WTC11 (cell line): ENCODE results near the gene CSF2. TPM values are rescaled to one million over a fixed set of nuclear protein-coding genes. Genes with fewer than 3 reads are reported as not detected.

ENCODE experiments used
- ATAC-seq: fragments of 200-7000 bp; cut with Tn5 transposase; 2 replicates; pipeline ENCODE4 v1.10.0; 2021; ENCODE audit warnings: mild to moderate bottlenecking, moderate library complexity
- CTCF ChIA-PET: fragments of 300-600 bp; sonication (Branson Sonifier 250); formaldehyde crosslinking; loops from one replicate; lab custom pipeline; 2021; ENCODE audit warnings: antibody characterized with exemption; lab: Charles Lee
- POLR2A ChIA-PET: fragments of 350-600 bp; sonication (Branson Sonifier 250); formaldehyde crosslinking; loops from one replicate; lab custom pipeline; 2021; ENCODE audit warnings: antibody characterized with exemption; lab: Charles Lee
- DNase-seq: peaks from one replicate; pipeline ENCODE4 v3.0.0; 2021; ENCODE audit warnings: low spot score
- H3K27ac Mint-ChIP-seq: 2 replicates; pipeline ENCODE4 v1.8.0; 2021; ENCODE audit warnings: mixed read lengths
- H3K27me3 Mint-ChIP-seq: 2 replicates; pipeline ENCODE4 v1.8.0; 2021; ENCODE audit warnings: low read depth, mild to moderate bottlenecking, moderate library complexity, mixed read lengths
- H3K36me3 Mint-ChIP-seq: 2 replicates; pipeline ENCODE4 v1.8.0; 2021; ENCODE audit warnings: mixed read lengths
- H3K4me1 Mint-ChIP-seq: 2 replicates; pipeline ENCODE4 v1.8.0; 2022; ENCODE audit warnings: mixed read lengths
- H3K4me3 Mint-ChIP-seq: 2 replicates; pipeline ENCODE4 v1.8.0; 2021; ENCODE audit warnings: mild to moderate bottlenecking, moderate library complexity, mixed read lengths
- H3K9me3 Mint-ChIP-seq: 2 replicates; pipeline ENCODE4 v1.8.0; 2021; ENCODE audit warnings: mixed read lengths
- ATF6 ChIP-seq: sonication (generic); formaldehyde crosslinking; IDR thresholded peaks from 2 replicates; pipeline ENCODE4 v1.8.1; 2023; ENCODE audit warnings: mild to moderate bottlenecking, missing genetic modification reagents
- CBFB ChIP-seq: sonication (generic); formaldehyde crosslinking; IDR thresholded peaks from 2 replicates; pipeline ENCODE4 v1.8.1; 2022; ENCODE audit warnings: mild to moderate bottlenecking, low read depth, missing genetic modification reagents
- NR3C1 ChIP-seq: sonication (generic); formaldehyde crosslinking; conservative IDR thresholded peaks from 2 replicates; pipeline ENCODE4 v1.8.1; 2023; ENCODE audit warnings: low read depth, mild to moderate bottlenecking, missing genetic modification reagents
- RELA ChIP-seq: sonication (generic); formaldehyde crosslinking; IDR thresholded peaks from 2 replicates; pipeline ENCODE4 v1.8.1; 2022; ENCODE audit warnings: missing genetic modification reagents, mild to moderate bottlenecking, borderline replicate concordance
- TP53 ChIP-seq: sonication (generic); formaldehyde crosslinking; IDR thresholded peaks from 2 replicates; pipeline ENCODE4 v1.8.1; 2023; ENCODE audit warnings: mild to moderate bottlenecking, missing genetic modification reagents
- ZNF219 ChIP-seq: sonication (generic); formaldehyde crosslinking; IDR thresholded peaks from 2 replicates; pipeline ENCODE4 v1.8.0; 2023; ENCODE audit warnings: missing genetic modification reagents, mild to moderate bottlenecking, borderline replicate concordance
- ZNF263 ChIP-seq: sonication (generic); formaldehyde crosslinking; IDR thresholded peaks from 2 replicates; pipeline ENCODE4 v1.8.1; 2022; ENCODE audit warnings: low read depth, mild to moderate bottlenecking, moderate library complexity, missing genetic modification reagents
- ZNF317 ChIP-seq: sonication (generic); formaldehyde crosslinking; IDR thresholded peaks from 2 replicates; pipeline ENCODE4 v1.8.1; 2023; ENCODE audit warnings: low read depth, mild to moderate bottlenecking, moderate library complexity, missing genetic modification reagents, borderline replicate concordance
- ZNF396 ChIP-seq: fragments of 250-450 bp; sonication (Bioruptor Pico); IDR thresholded peaks from 2 replicates; pipeline ENCODE4 v1.8.0; 2021; ENCODE audit warnings: mild to moderate bottlenecking, moderate library complexity, borderline replicate concordance
- ZNF423 ChIP-seq: fragments of 250-450 bp; sonication (Bioruptor Pico); IDR thresholded peaks from 2 replicates; pipeline ENCODE4 v2.1.2; 2022; ENCODE audit warnings: mild to moderate bottlenecking, moderate library complexity
- total RNA-seq: library from RNA; stranded (reverse); gene quantifications from 3 replicates; pipeline ENCODE4 v1.2.3, GENCODE V29; 2021
- TF ChIP-seq, protein P1 (sequence below): sonication (generic); formaldehyde crosslinking; conservative IDR thresholded peaks from 2 replicates; pipeline ENCODE4 v1.8.1; 2023; ENCODE audit warnings: mild to moderate bottlenecking, low read depth, missing genetic modification reagents, moderate library complexity
- TF ChIP-seq, protein P2 (sequence below): sonication (generic); formaldehyde crosslinking; IDR thresholded peaks from 2 replicates; pipeline ENCODE4 v1.8.0; 2023; ENCODE audit warnings: mild to moderate bottlenecking, missing genetic modification reagents
- TF ChIP-seq, protein P3 (sequence below): fragments of 250-450 bp; sonication (Bioruptor Pico); IDR thresholded peaks from 2 replicates; pipeline ENCODE4 v1.9.0; 2021; ENCODE audit warnings: mild to moderate bottlenecking, borderline replicate concordance
- TF ChIP-seq, protein P4 (sequence below): sonication (generic); formaldehyde crosslinking; IDR thresholded peaks from 2 replicates; pipeline ENCODE4 v1.8.1; 2023; ENCODE audit warnings: mild to moderate bottlenecking, missing genetic modification reagents

The CSF2 gene
- total RNA-seq, 1 experiment from 2014 or later: not detected

DNA sequence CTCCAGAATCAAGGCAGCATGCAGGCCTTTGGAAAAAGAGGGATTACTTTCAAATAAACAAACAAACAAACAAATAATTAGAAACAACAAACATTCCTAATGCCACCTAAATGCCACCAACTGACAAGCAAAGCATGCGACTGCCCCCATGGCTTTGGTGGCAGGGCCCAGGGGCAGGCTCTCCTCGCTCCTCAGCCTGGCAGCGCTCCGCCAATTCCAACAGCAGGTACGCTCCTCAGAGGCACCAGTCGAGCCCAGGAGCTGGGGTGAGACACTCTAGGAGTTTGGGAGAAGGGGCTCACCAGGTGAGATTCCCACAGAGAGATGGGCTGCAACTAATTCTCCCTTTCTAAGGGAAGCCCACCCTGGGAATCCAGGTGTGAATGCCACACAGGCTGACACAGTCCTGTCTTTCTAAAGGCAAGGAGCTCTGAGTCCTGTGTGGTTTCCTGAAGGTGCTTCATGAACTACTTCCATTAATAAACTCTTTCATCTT, 27.8 kb downstream of the CSF2 start:
- no peak for DNase-seq
- Mint-ChIP-seq H3K4me1 (no peaks in the 10 kb centered on the region), H3K27me3 (no peaks in the 10 kb centered on the region), H3K36me3 (no peaks in the 10 kb centered on the region), H3K27ac (no peak overlapping the region), H3K4me3 (no peak overlapping the region), H3K9me3 (no peaks in the 10 kb centered on the region)
- ChIA-PET POLR2A (no interaction called here), CTCF (interaction anchor here (1.0 kb wide), 1 partner anchor 137 kb away, joined by 3 read pairs; no protein-coding TSS in a partner anchor)
- ATAC-seq: no peak
- TF ChIP-seq, protein P1, sequence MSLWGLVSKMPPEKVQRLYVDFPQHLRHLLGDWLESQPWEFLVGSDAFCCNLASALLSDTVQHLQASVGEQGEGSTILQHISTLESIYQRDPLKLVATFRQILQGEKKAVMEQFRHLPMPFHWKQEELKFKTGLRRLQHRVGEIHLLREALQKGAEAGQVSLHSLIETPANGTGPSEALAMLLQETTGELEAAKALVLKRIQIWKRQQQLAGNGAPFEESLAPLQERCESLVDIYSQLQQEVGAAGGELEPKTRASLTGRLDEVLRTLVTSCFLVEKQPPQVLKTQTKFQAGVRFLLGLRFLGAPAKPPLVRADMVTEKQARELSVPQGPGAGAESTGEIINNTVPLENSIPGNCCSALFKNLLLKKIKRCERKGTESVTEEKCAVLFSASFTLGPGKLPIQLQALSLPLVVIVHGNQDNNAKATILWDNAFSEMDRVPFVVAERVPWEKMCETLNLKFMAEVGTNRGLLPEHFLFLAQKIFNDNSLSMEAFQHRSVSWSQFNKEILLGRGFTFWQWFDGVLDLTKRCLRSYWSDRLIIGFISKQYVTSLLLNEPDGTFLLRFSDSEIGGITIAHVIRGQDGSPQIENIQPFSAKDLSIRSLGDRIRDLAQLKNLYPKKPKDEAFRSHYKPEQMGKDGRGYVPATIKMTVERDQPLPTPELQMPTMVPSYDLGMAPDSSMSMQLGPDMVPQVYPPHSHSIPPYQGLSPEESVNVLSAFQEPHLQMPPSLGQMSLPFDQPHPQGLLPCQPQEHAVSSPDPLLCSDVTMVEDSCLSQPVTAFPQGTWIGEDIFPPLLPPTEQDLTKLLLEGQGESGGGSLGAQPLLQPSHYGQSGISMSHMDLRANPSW (CRISPR knock-in tag): no peak
- no peak for TF ChIP-seq ZNF423
- TF ChIP-seq CBFB (CRISPR knock-in tag): no peak
- no peak for TF ChIP-seq NR3C1 (CRISPR knock-in tag)

- H3K27me3 Mint-ChIP-seq: no peaks in the 10 kb centered on the region
- H3K36me3 Mint-ChIP-seq: no peaks in the 10 kb centered on the region
- no peak for DNase-seq
- H3K4me3 Mint-ChIP-seq: no peak overlapping the region
- POLR2A ChIA-PET: no interaction called here
- H3K4me1 Mint-ChIP-seq: no peaks in the 10 kb centered on the region
- CTCF ChIA-PET: interaction anchor here (1.0 kb wide), 1 partner anchor 39 kb away, joined by 4 read pairs; no protein-coding TSS in a partner anchor
- H3K27ac Mint-ChIP-seq: no peak overlapping the region
- TF ChIP-seq, protein P2, sequence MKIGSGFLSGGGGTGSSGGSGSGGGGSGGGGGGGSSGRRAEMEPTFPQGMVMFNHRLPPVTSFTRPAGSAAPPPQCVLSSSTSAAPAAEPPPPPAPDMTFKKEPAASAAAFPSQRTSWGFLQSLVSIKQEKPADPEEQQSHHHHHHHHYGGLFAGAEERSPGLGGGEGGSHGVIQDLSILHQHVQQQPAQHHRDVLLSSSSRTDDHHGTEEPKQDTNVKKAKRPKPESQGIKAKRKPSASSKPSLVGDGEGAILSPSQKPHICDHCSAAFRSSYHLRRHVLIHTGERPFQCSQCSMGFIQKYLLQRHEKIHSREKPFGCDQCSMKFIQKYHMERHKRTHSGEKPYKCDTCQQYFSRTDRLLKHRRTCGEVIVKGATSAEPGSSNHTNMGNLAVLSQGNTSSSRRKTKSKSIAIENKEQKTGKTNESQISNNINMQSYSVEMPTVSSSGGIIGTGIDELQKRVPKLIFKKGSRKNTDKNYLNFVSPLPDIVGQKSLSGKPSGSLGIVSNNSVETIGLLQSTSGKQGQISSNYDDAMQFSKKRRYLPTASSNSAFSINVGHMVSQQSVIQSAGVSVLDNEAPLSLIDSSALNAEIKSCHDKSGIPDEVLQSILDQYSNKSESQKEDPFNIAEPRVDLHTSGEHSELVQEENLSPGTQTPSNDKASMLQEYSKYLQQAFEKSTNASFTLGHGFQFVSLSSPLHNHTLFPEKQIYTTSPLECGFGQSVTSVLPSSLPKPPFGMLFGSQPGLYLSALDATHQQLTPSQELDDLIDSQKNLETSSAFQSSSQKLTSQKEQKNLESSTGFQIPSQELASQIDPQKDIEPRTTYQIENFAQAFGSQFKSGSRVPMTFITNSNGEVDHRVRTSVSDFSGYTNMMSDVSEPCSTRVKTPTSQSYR (CRISPR knock-in tag): no peak
- TF ChIP-seq ATF6 (CRISPR knock-in tag): no peak
- TF ChIP-seq ZNF219 (CRISPR knock-in tag): no peak
- TF ChIP-seq, protein P3, sequence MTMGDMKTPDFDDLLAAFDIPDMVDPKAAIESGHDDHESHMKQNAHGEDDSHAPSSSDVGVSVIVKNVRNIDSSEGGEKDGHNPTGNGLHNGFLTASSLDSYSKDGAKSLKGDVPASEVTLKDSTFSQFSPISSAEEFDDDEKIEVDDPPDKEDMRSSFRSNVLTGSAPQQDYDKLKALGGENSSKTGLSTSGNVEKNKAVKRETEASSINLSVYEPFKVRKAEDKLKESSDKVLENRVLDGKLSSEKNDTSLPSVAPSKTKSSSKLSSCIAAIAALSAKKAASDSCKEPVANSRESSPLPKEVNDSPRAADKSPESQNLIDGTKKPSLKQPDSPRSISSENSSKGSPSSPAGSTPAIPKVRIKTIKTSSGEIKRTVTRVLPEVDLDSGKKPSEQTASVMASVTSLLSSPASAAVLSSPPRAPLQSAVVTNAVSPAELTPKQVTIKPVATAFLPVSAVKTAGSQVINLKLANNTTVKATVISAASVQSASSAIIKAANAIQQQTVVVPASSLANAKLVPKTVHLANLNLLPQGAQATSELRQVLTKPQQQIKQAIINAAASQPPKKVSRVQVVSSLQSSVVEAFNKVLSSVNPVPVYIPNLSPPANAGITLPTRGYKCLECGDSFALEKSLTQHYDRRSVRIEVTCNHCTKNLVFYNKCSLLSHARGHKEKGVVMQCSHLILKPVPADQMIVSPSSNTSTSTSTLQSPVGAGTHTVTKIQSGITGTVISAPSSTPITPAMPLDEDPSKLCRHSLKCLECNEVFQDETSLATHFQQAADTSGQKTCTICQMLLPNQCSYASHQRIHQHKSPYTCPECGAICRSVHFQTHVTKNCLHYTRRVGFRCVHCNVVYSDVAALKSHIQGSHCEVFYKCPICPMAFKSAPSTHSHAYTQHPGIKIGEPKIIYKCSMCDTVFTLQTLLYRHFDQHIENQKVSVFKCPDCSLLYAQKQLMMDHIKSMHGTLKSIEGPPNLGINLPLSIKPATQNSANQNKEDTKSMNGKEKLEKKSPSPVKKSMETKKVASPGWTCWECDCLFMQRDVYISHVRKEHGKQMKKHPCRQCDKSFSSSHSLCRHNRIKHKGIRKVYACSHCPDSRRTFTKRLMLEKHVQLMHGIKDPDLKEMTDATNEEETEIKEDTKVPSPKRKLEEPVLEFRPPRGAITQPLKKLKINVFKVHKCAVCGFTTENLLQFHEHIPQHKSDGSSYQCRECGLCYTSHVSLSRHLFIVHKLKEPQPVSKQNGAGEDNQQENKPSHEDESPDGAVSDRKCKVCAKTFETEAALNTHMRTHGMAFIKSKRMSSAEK (CRISPR knock-in tag): no peak
- no peak for TF ChIP-seq ZNF263 (CRISPR knock-in tag)
- TF ChIP-seq TP53 (CRISPR knock-in tag): no peak
- TF ChIP-seq ZNF317 (CRISPR knock-in tag): no peak
- TF ChIP-seq ZNF396 (CRISPR knock-in tag): no peak
- TF ChIP-seq, protein P4, sequence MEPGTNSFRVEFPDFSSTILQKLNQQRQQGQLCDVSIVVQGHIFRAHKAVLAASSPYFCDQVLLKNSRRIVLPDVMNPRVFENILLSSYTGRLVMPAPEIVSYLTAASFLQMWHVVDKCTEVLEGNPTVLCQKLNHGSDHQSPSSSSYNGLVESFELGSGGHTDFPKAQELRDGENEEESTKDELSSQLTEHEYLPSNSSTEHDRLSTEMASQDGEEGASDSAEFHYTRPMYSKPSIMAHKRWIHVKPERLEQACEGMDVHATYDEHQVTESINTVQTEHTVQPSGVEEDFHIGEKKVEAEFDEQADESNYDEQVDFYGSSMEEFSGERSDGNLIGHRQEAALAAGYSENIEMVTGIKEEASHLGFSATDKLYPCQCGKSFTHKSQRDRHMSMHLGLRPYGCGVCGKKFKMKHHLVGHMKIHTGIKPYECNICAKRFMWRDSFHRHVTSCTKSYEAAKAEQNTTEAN (CRISPR knock-in tag): no peak
- TF ChIP-seq RELA (CRISPR knock-in tag): no peak
- TF ChIP-seq, all 79 proteins: peak for 0
- no peak for ATAC-seq
- no peaks in the 10 kb centered on the region for H3K9me3 Mint-ChIP-seq
These were observed 28.6 kb downstream of the CSF2 start for GRCh38 chr5:132102101-132102701.
